ENCODE measurements around the gene CBR1. TPM values are rescaled to one million over a fixed set of nuclear protein-coding genes. Genes with fewer than 3 reads are reported as not detected.

Gene CBR1
- total RNA-seq, 1 experiment from 2014 or later, result 27.8 TPM

- ATAC-seq (no peak), DNase-seq (ENCODE audit: low read depth, low spot score) (no peak)
- POLR2A ChIA-PET, result no interaction called here
- Histone ChIP-seq H3K27me3 (ENCODE audit: control insufficient read depth, insufficient read depth, low read length) (no peaks in the 10 kb centered on the region), H3K9me3 (ENCODE audit: control insufficient read depth, insufficient read depth, low read depth, low read length) (no peaks in the 10 kb centered on the region), H3K36me3 (ENCODE audit: control insufficient read depth, insufficient read depth, low read length) (peaks cover 5% of the 10 kb centered on the region), H3K27ac (ENCODE audit: low read length) (no peak overlapping the region), H3K4me3 (ENCODE audit: low read depth in 2 of 2, low read length in 2 of 2) (no peak overlapping the region), H3K4me1 (ENCODE audit: control insufficient read depth, insufficient read depth, low read length) (no peaks in the 10 kb centered on the region)
- TF ChIP-seq SIN3A (IDR thresholded peaks at IDR 0.05; ENCODE audit: borderline replicate concordance, insufficient read depth, low read depth, low read length), result no peak
- TF ChIP-seq REST (IDR thresholded peaks at IDR 0.05; ENCODE audit: insufficient read depth in 1 of 2, low read depth in 2 of 2, low read length in 1 of 2), result no peak
- TF ChIP-seq CTCF (IDR thresholded peaks at IDR 0.05), result no peak
- TF ChIP-seq TCF7L2 (IDR thresholded peaks at IDR 0.05; ENCODE audit: low read depth, low read length), result no peak
- no peak for TF ChIP-seq POLR2AphosphoS5 (IDR thresholded peaks at IDR 0.05; ENCODE audit: low read depth, low read length)
- intact Hi-C loops (cut with micrococcal nuclease; ENCODE audit: unreplicated experiment), result loop anchor here (2.0 kb wide), 1 partner anchor 67 kb away; no protein-coding TSS in a partner anchor
- CTCF ChIA-PET, result no interaction called here
- no TSS peak for BruUV-seq (replicated peaks)
- in situ Hi-C loops (cut with HindIII; ENCODE audit: low pct_unique_long_range_greater_than_20kb, low sequenced_read_pairs), result no loop called here
These were observed 25.8 kb upstream of the CBR1 start for GRCh38 chr21:36044056-36044455.

DNA sequence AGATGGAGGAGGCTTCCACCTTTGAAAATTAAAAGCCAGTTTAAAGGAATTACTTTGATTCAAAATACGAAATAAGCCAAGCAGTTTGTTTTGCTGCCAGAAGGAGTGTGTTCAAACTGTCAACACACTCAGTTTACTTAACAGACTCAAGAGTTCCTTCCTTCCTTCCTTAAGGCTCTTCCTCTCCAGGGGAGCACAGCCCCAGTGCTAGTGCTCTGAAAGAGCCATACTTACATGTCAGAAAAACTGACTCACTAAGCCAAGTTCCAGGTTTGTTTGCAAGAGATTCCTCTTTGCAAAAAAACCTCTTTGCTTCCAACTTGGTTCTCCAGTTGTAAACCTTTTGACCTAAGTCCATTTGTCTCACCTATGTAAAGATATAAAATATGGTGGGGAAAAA lies 23.8 kb upstream of the CBR1 start:
- H3K4me3 ChIP-seq (ENCODE audit: low read depth in 2 of 2, low read length in 2 of 2), result no peak overlapping the region
- POLR2A ChIA-PET, result no interaction called here
- H3K9me3 ChIP-seq (ENCODE audit: control insufficient read depth, insufficient read depth, low read depth, low read length), result no peaks in the 10 kb centered on the region
- no peak for DNase-seq (ENCODE audit: low read depth, low spot score)
- no peak overlapping the region for H3K27ac ChIP-seq (ENCODE audit: low read length)
- TF ChIP-seq TCF7L2 (IDR thresholded peaks at IDR 0.05; ENCODE audit: low read depth, low read length) (no peak), CTCF (IDR thresholded peaks at IDR 0.05) (no peak)
- intact Hi-C loops (cut with micrococcal nuclease; ENCODE audit: unreplicated experiment), result loop anchor here (2.0 kb wide), 1 partner anchor 65 kb away; no protein-coding TSS in a partner anchor
- BruUV-seq (replicated peaks), result no TSS peak
- in situ Hi-C loops (cut with HindIII; ENCODE audit: low pct_unique_long_range_greater_than_20kb, low sequenced_read_pairs), result no loop called here
- H3K36me3 ChIP-seq (ENCODE audit: control insufficient read depth, insufficient read depth, low read length), result peaks cover 5% of the 10 kb centered on the region
- no peaks in the 10 kb centered on the region for H3K4me1 ChIP-seq (ENCODE audit: control insufficient read depth, insufficient read depth, low read length)
- no peak for ATAC-seq
- CTCF ChIA-PET, result interaction anchor here (0.8 kb wide), 1 partner anchor 67 kb away, joined by 6 read pairs; no protein-coding TSS in a partner anchor
- H3K27me3 ChIP-seq (ENCODE audit: control insufficient read depth, insufficient read depth, low read length), result no peaks in the 10 kb centered on the region

All from Panc1 (cell line).